Right lobe of liver (tissue), 4 donors: Measurements from ENCODE around the gene CACNA2D2.

ENCODE experiments used
- POLR2A ChIP-seq: fragments of 450-650 bp; IDR thresholded peaks from one replicate; pipeline ENCODE4 v1.6.1; 2017; ENCODE audit warnings: antibody characterized with exemption, mild to moderate bottlenecking
- TF ChIP-seq, protein P1 (sequence below), 4 donors: fragments of 200-600 bp in 3 of 4; fragments of 450-650 bp in 1 of 4; IDR thresholded peaks; one replicate each; pipeline versions ENCODE4 v1.5.1 to v1.8.0; 2016 to 2022; ENCODE audit warnings: antibody characterized with exemption in 4 of 4, mild to moderate bottlenecking in 2 of 4
- donor health status: DM: no; HTN: no; CAD: no.
- donor health status: DM: no; HTN: no; CAD: no.
- donor health status: DM: no; HTN: yes; CAD: no.

DNA sequence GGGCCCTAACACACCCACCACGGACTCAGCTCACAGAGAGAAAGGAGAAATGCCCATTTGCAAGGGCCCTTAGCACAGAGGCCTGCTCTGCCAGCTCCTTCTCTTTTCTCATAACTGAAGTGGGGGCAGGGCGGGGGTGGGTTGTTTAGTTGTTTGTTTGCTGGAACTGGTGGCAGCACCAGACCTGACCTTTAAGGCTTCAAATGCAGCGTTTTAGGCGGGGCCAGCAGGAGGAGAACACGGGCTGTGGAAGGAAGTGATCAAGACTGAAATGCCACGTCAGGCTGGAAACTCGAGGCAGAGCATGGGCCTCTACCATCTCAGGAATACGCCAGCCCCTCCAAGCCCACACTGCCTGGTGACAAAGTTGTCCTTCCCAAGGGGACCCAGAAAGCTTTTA is 9.3 kb downstream of the CACNA2D2 start:
- TF ChIP-seq, protein P1, sequence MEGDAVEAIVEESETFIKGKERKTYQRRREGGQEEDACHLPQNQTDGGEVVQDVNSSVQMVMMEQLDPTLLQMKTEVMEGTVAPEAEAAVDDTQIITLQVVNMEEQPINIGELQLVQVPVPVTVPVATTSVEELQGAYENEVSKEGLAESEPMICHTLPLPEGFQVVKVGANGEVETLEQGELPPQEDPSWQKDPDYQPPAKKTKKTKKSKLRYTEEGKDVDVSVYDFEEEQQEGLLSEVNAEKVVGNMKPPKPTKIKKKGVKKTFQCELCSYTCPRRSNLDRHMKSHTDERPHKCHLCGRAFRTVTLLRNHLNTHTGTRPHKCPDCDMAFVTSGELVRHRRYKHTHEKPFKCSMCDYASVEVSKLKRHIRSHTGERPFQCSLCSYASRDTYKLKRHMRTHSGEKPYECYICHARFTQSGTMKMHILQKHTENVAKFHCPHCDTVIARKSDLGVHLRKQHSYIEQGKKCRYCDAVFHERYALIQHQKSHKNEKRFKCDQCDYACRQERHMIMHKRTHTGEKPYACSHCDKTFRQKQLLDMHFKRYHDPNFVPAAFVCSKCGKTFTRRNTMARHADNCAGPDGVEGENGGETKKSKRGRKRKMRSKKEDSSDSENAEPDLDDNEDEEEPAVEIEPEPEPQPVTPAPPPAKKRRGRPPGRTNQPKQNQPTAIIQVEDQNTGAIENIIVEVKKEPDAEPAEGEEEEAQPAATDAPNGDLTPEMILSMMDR (IDR thresholded peaks at IDR 0.05) = no peak
- TF ChIP-seq POLR2A = no peak
